HCT116 (cell line): Measurements from ENCODE around the gene SAMD4A. TPM values are rescaled to one million over a fixed set of nuclear protein-coding genes. Genes with fewer than 3 reads are reported as not detected.

Experiments used
- ATAC-seq: fragments of 200-7000 bp; cut with Tn5 transposase; 2 replicates; pipeline ENCODE4 v1.9.1; 2020; ENCODE audit warnings: mild to moderate bottlenecking, moderate library complexity
- BruUV-seq: library from RNA; stranded (reverse); fragments of 400-500 nt; replicated peaks from 2 replicates; lab custom pipeline; 2021; lab: Mats Ljungman, UMichigan
- CTCF ChIA-PET: fragments of 300-600 bp; sonication (Branson Sonifier 250); formaldehyde crosslinking; loops from one replicate; lab custom pipeline; 2021; ENCODE audit warnings: antibody characterized with exemption; lab: Charles Lee
- POLR2A ChIA-PET: fragments of 300-600, 350-600 bp; sonication (Branson Sonifier 250); formaldehyde crosslinking; loops from one replicate; lab custom pipeline; 2021; ENCODE audit warnings: antibody characterized with exemption; lab: Charles Lee
- RAD21 ChIA-PET, 2 experiments: fragments of 300-600 bp; sonication (Branson Sonifier 250); formaldehyde crosslinking; loops; one replicate each; lab custom pipeline; 2023; ENCODE audit warnings: low total read pairs in 2 of 2; ENCODE audit not compliant: uncharacterized antibody in 2 of 2, unreplicated experiment in 2 of 2, low non-redundant PET in 1 of 2; lab: Charles Lee
- DNase-seq: peaks from one replicate; pipeline ENCODE4 v3.0.0-alpha.2; 2010; ENCODE audit warnings: low read depth, low spot score
- H2AFZ ChIP-seq: fragments of 200-600 bp; shearing (Covaris generic), sonication (generic); 2 replicates; pipeline ENCODE4 v1.6.1; 2017; ENCODE audit warnings: low read depth, mixed run types, mixed read lengths, antibody characterized with exemption, low read length; ENCODE audit not compliant: poor library complexity, severe bottlenecking
- H3K27ac ChIP-seq: 2 replicates; pipeline ENCODE4 v1.5.1; 2012; ENCODE audit warnings: low read depth, low read length
- H3K27me3 ChIP-seq: fragments of 200-600 bp; sonication (generic); 2 replicates; pipeline ENCODE4 v1.6.1; 2016; ENCODE audit warnings: mixed run types, low read length, mixed read lengths; ENCODE audit not compliant: insufficient read depth
- H3K36me3 ChIP-seq, 2 experiments: fragments of 200-500 bp in 1 of 2; fragments of 200-600 bp in 1 of 2; sonication (Bioruptor generic) in 1 of 2; sonication (generic) in 1 of 2; 2 replicates each; pipeline versions ENCODE4 v1.5.1 to v1.6.1; 2014 to 2016; ENCODE audit warnings: low read length in 2 of 2, inconsistent platforms in 1 of 2, mixed read lengths in 1 of 2, mixed run types in 1 of 2; ENCODE audit not compliant: insufficient read depth in 2 of 2, control insufficient read depth in 1 of 2
- H3K4me1 ChIP-seq, 2 experiments: fragments of 200-600 bp in 1 of 2; sonication (generic) in 1 of 2; 2 replicates each; pipeline versions ENCODE4 v1.5.1 to v1.6.1; 2012 to 2017; ENCODE audit warnings: low read length in 2 of 2, inconsistent platforms in 1 of 2, mild to moderate bottlenecking in 1 of 2, mixed read lengths in 1 of 2, mixed run types in 1 of 2, moderate library complexity in 1 of 2; ENCODE audit not compliant: insufficient read depth in 2 of 2, control insufficient read depth in 1 of 2
- H3K4me2 ChIP-seq: fragments of 200-600 bp; sonication (generic); 2 replicates; pipeline ENCODE4 v1.6.1; 2017; ENCODE audit warnings: mixed run types, low read length, mixed read lengths
- H3K4me3 ChIP-seq, 2 experiments: fragments of 200-600 bp in 1 of 2; sonication (generic) in 1 of 2; replicated peaks in 1 of 2; 2 replicates each; pipeline ENCODE4 v1.5.1; 2011 to 2016; ENCODE audit warnings: low read length in 2 of 2, control low read depth in 1 of 2, low read depth in 1 of 2, mild to moderate bottlenecking in 1 of 2, mixed read lengths in 1 of 2, mixed run types in 1 of 2
- H3K79me2 ChIP-seq: fragments of 200-600 bp; sonication (generic); 2 replicates; pipeline ENCODE4 v1.6.1; 2017; ENCODE audit warnings: mild to moderate bottlenecking, mixed run types, low read length, moderate library complexity, mixed read lengths; ENCODE audit not compliant: insufficient read depth
- H3K9ac ChIP-seq: fragments of 200-600 bp; sonication (generic); 2 replicates; pipeline ENCODE4 v1.6.1; 2016; ENCODE audit warnings: low read length, mixed read lengths
- H3K9me2 ChIP-seq: fragments of 200-600 bp; sonication (generic), shearing (Covaris generic); 2 replicates; pipeline ENCODE4 v1.6.1; 2017; ENCODE audit warnings: mixed run types, mild to moderate bottlenecking, moderate library complexity; ENCODE audit not compliant: insufficient read depth
- H3K9me3 ChIP-seq, 2 experiments: fragments of 200-500 bp in 1 of 2; fragments of 200-600 bp in 1 of 2; sonication (Bioruptor generic) in 1 of 2; sonication (generic) in 1 of 2; 2 replicates each; pipeline ENCODE4 v1.6.1; 2014 to 2017; ENCODE audit warnings: low read length in 2 of 2, mixed read lengths in 2 of 2, inconsistent platforms in 1 of 2, low read depth in 1 of 2, mild to moderate bottlenecking in 1 of 2, mixed run types in 1 of 2, moderate library complexity in 1 of 2; ENCODE audit not compliant: control insufficient read depth in 1 of 2, insufficient read depth in 1 of 2
- H4K20me1 ChIP-seq: fragments of 200-600 bp; sonication (generic), shearing (Covaris generic); 2 replicates; pipeline ENCODE4 v1.6.1; 2017; ENCODE audit warnings: mixed run types, mild to moderate bottlenecking, moderate library complexity; ENCODE audit not compliant: insufficient read depth
- CBX3 ChIP-seq: IDR thresholded peaks from 2 replicates; pipeline ENCODE4 v1.6.1; 2012; ENCODE audit warnings: low read depth
- CEBPB ChIP-seq: IDR thresholded peaks from 2 replicates; pipeline ENCODE4 v1.6.1; 2012; ENCODE audit warnings: low read depth
- EZH2 ChIP-seq: fragments of 200-600 bp; sonication (generic); IDR thresholded peaks from 2 replicates; pipeline ENCODE4 v1.6.1; 2017; ENCODE audit warnings: antibody characterized with exemption, mixed run types
- EZH2phosphoT487 ChIP-seq: fragments of 200-600 bp; IDR thresholded peaks from 2 replicates; pipeline ENCODE4 v1.6.1; 2018; ENCODE audit warnings: antibody characterized with exemption, borderline replicate concordance
- JUND ChIP-seq: IDR thresholded peaks from 2 replicates; pipeline ENCODE4 v1.6.1; 2012
- RAD21 ChIP-seq: IDR thresholded peaks from 2 replicates; pipeline ENCODE4 v1.6.1; 2012; ENCODE audit warnings: low read depth, mild to moderate bottlenecking
- SRF ChIP-seq: IDR thresholded peaks from 2 replicates; pipeline ENCODE4 v1.6.1; 2012; ENCODE audit warnings: low read depth
- intact Hi-C: fragments of 100-400 bp; cut with micrococcal nuclease; formaldehyde crosslinking; loops from 2 replicates; pipeline ENCODE4 v1.10.0; 2022
- total RNA-seq: library from RNA; stranded (reverse); gene quantifications from one replicate; pipeline ENCODE4 v1.2.1, GENCODE V29; 2021; ENCODE audit not compliant: unreplicated experiment
- TF ChIP-seq, protein P1 (sequence below), 3 experiments: fragments of 200-600 bp in 1 of 3; sonication (generic) in 1 of 3; IDR thresholded peaks in 2 of 3; conservative IDR thresholded peaks in 1 of 3; 2 replicates each; pipeline ENCODE4 v1.5.1; 2012 to 2017; ENCODE audit warnings: low read depth in 2 of 3, low read length in 2 of 3, antibody characterized with exemption in 1 of 3, borderline replicate concordance in 1 of 3, control low read depth in 1 of 3, mild to moderate bottlenecking in 1 of 3, mixed read lengths in 1 of 3, mixed run types in 1 of 3, moderate library complexity in 1 of 3; ENCODE audit not compliant: insufficient read depth in 1 of 3

SAMD4A gene
- total RNA-seq, 1 experiment from 2014 or later = 9.0 TPM

DNA sequence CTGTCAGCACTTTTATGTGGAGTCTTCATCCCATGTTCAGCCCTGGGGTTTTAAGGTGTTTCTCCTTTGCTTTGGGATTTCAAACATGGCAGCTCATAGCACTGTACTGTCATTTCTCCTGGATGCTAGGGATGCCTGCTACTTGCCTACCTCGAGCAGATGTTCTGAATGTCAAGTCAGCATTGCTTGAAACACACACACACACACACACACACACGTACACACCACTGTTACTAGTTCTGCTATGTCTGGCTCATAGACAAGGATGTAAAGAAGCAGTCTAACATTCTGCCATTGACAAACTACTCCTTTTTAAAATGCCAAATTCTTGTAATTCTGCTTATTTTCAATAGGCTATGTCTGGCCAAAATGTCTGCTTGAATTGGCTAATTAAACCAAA lies 72.7 kb downstream of the SAMD4A start:
- H3K79me2 ChIP-seq = no peaks in the 10 kb centered on the region
- no peaks in the 10 kb centered on the region for H3K27me3 ChIP-seq
- H3K9me3 ChIP-seq = no peaks in the 10 kb centered on the region
- no peaks in the 10 kb centered on the region for H3K9me2 ChIP-seq
- H4K20me1 ChIP-seq = no peaks in the 10 kb centered on the region
- intact Hi-C loops = no loop called here
- ATAC-seq = no peak
- no peak overlapping the region for H3K27ac ChIP-seq
- TF ChIP-seq EZH2phosphoT487 (no peak), SRF (no peak)
- ChIA-PET POLR2A (no interaction called here), CTCF (no interaction called here), RAD21 (no interaction called here)
- no TSS peak for BruUV-seq
- H2AFZ ChIP-seq = no peak overlapping the region
- no peak overlapping the region for H3K9ac ChIP-seq
- H3K4me1 ChIP-seq = peaks cover 15 to 22% of the 10 kb centered on the region in 2 experiments
- H3K4me3 ChIP-seq = no peak overlapping the region
- no peak for DNase-seq
- H3K4me2 ChIP-seq = no peak overlapping the region
- no peaks in the 10 kb centered on the region for H3K36me3 ChIP-seq

DNA sequence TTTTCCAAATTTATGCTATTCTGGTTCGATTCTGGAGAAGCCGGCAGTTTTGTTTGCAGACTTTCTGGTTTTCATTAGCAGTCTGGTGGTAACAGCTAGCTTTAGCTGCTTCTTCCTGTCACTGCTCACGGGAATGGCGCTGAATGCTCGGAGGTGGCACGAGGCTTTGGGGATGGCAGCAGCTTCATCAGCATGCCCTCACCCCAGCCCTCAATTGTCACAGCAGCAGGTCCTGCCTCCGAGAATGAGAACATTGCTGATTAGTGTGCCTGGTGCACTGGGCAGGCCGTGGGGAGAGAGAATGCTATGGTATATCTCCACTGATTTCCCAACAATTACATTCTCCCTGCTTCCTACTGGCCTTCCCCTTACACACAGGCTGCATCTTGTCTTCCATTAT lies 73.6 kb downstream of the SAMD4A start:
- Histone ChIP-seq H3K79me2 (no peaks in the 10 kb centered on the region), H2AFZ (no peak overlapping the region), H3K9me2 (no peaks in the 10 kb centered on the region), H3K27me3 (no peaks in the 10 kb centered on the region), H3K4me3 (no peak overlapping the region), H3K4me1 (peaks cover 15 to 23% of the 10 kb centered on the region in 2 experiments), H3K9me3 (no peaks in the 10 kb centered on the region), H3K4me2 (no peak overlapping the region), H4K20me1 (no peaks in the 10 kb centered on the region), H3K36me3 (no peaks in the 10 kb centered on the region), H3K9ac (no peak overlapping the region), H3K27ac (no peak overlapping the region)
- DNase-seq = no peak
- ChIA-PET POLR2A (no interaction called here), CTCF (no interaction called here), RAD21 (no interaction called here)
- intact Hi-C loops = no loop called here
- no peak for ATAC-seq
- no TSS peak for BruUV-seq
- TF ChIP-seq JUND (no peak), CEBPB (no peak), CBX3 (no peak), RAD21 (no peak), EZH2 (no peak)
- TF ChIP-seq, protein P1, sequence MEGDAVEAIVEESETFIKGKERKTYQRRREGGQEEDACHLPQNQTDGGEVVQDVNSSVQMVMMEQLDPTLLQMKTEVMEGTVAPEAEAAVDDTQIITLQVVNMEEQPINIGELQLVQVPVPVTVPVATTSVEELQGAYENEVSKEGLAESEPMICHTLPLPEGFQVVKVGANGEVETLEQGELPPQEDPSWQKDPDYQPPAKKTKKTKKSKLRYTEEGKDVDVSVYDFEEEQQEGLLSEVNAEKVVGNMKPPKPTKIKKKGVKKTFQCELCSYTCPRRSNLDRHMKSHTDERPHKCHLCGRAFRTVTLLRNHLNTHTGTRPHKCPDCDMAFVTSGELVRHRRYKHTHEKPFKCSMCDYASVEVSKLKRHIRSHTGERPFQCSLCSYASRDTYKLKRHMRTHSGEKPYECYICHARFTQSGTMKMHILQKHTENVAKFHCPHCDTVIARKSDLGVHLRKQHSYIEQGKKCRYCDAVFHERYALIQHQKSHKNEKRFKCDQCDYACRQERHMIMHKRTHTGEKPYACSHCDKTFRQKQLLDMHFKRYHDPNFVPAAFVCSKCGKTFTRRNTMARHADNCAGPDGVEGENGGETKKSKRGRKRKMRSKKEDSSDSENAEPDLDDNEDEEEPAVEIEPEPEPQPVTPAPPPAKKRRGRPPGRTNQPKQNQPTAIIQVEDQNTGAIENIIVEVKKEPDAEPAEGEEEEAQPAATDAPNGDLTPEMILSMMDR (IDR thresholded peaks at IDR 0.05 in 2 of 3, conservative IDR thresholded peaks at IDR 0.05 in 1 of 3; ENCODE audit: borderline replicate concordance in 1 of 3, insufficient read depth in 1 of 3, low read depth in 2 of 3, low read length in 2 of 3) = no peak
